RWPE1 (cell line): ENCODE data around the gene SMG9.
"Not testable (repeated sequence)": the region's sequence is repeated elsewhere in the genome, so short reads cannot be mapped to it uniquely, and the experiment has no call there.

Experiments used
- CTCF ChIA-PET: fragments of 350-600 bp; sonication (Branson Sonifier 250); formaldehyde crosslinking; extraction: SDS; loops from one replicate; lab custom pipeline; 2021; lab: Yijun Ruan, JAX
- POLR2A ChIA-PET: fragments of 400-600 bp; formaldehyde crosslinking; extraction: SDS; loops from one replicate; lab custom pipeline; 2020; ENCODE audit warnings: antibody characterized with exemption; ENCODE audit not compliant: low non-redundant PET; lab: Yijun Ruan, JAX
- DNase-seq: peaks from one replicate; pipeline ENCODE4 v3.0.0; 2012; ENCODE audit warnings: low spot score
- H3K27ac ChIP-seq: fragments of 450-650 bp; 2 replicates; pipeline ENCODE4 v1.5.1; 2017
- CTCF ChIP-seq: fragments of 450-650 bp; conservative IDR thresholded peaks from 2 replicates; pipeline ENCODE4 v1.5.1; 2017; ENCODE audit warnings: low read depth, mild to moderate bottlenecking

SMG9 gene

GRCh38 chr19:43690444-43690843 is 64.3 kb downstream of the SMG9 start:
- DNase-seq, result no peak
- ChIA-PET CTCF (no interaction called here), POLR2A (no interaction called here)
- no peak overlapping the region for H3K27ac ChIP-seq
- TF ChIP-seq CTCF, result no peak

GRCh38 chr19:43688059-43688701 is 66.6 kb downstream of the SMG9 start:
- POLR2A ChIA-PET, result no interaction called here
- TF ChIP-seq CTCF, result no peak

GRCh38 chr19:43687660-43687997 is 67.1 kb downstream of the SMG9 start:
- peak overlapping the region; percentile 45; the same call in 1 of the 2 replicates for H3K27ac ChIP-seq
- POLR2A ChIA-PET, result interaction anchor here (1.0 kb wide), 1 partner anchor 19 kb away, joined by 3 read pairs; no protein-coding TSS in a partner anchor
- CTCF ChIA-PET, result interaction anchor here (0.6 kb wide), 2 partner anchors 74 to 335 kb away, joined by 3 to 7 read pairs; no protein-coding TSS in a partner anchor
- DNase-seq, result no peak
- TF ChIP-seq CTCF, result no peak

More at GRCh38 chr19:43688059-43688701, 66.6 kb downstream of the SMG9 start:
- no peak overlapping the region for H3K27ac ChIP-seq
- no peak for DNase-seq
- CTCF ChIA-PET, result interaction anchor here (0.7 kb wide), 1 partner anchor 991 kb away, joined by 3 read pairs; no protein-coding TSS in a partner anchor

GRCh38 chr19:43684326-43684725 is 70.4 kb downstream of the SMG9 start:
- POLR2A ChIA-PET, result interaction anchor here (0.6 kb wide), 1 partner anchor 10 kb away, joined by 3 read pairs; no protein-coding TSS in a partner anchor
- no peak for DNase-seq
- TF ChIP-seq CTCF, result no peak
- no peak overlapping the region for H3K27ac ChIP-seq
- CTCF ChIA-PET, result no interaction called here

- ChIA-PET CTCF (no interaction called here), POLR2A (no interaction called here)
- H3K27ac ChIP-seq, result no peak overlapping the region
- TF ChIP-seq CTCF, result no peak
- no peak for DNase-seq
These were observed 70.9 kb downstream of the SMG9 start for GRCh38 chr19:43683905-43684304.

- ChIA-PET POLR2A (no interaction called here), CTCF (no interaction called here)
- no peak for DNase-seq
- TF ChIP-seq CTCF, result no peak
- no peak overlapping the region for H3K27ac ChIP-seq
These were observed 71.7 kb downstream of the SMG9 start for GRCh38 chr19:43682824-43683661.

- POLR2A ChIA-PET, H3K27ac ChIP-seq, DNase-seq, CTCF ChIA-PET: not testable (repeated sequence)
These were observed 72.5 kb downstream of the SMG9 start for GRCh38 chr19:43682269-43682668.
